ENCODE data around the gene PNRC2.
"Not testable (repeated sequence)": the region's sequence is repeated elsewhere in the genome, so short reads cannot be mapped to it uniquely, and the experiment has no call there.

The PNRC2 gene

GRCh38 chr1:23953020-23953419, 6.6 kb upstream of the PNRC2 start:
- no peak for DNase-seq

- DNase-seq = peak in 1 of 3 experiments; percentile 48
Measured at GRCh38 chr1:23957096-23957495, 2.5 kb upstream of the PNRC2 start.

- peak in 1 of 3 experiments; percentile 55 for DNase-seq
Measured at GRCh38 chr1:23958040-23958809, 1.4 kb upstream of the PNRC2 start.

GRCh38 chr1:23958810-23959460, 693 bp upstream of the PNRC2 start:
- DNase-seq = peak; percentile 89 to 98 (median 93)

GRCh38 chr1:23960291-23961020, 828 bp downstream of the PNRC2 start:
- peak in 1 of 3 experiments; percentile 73 for DNase-seq

- no peak for DNase-seq
Measured at GRCh38 chr1:23963617-23964234, 4.1 kb downstream of the PNRC2 start.

GRCh38 chr1:23964235-23964668, 4.6 kb downstream of the PNRC2 start:
- DNase-seq = no peak

- DNase-seq = no peak
Measured at GRCh38 chr1:23964790-23965740, 5.4 kb downstream of the PNRC2 start.

GRCh38 chr1:23966973-23967493, 7.4 kb downstream of the PNRC2 start:
- DNase-seq = no peak

GRCh38 chr1:23967871-23968270, 8.2 kb downstream of the PNRC2 start:
- no peak for DNase-seq

GRCh38 chr1:23977187-23977853, 17.7 kb downstream of the PNRC2 start:
- no peak for DNase-seq

- peak in 1 of 3 experiments; percentile 21 for DNase-seq
Measured at GRCh38 chr1:23977854-23978191, 18.2 kb downstream of the PNRC2 start.

- peak in 1 of 3 experiments; percentile 31 for DNase-seq
Measured at GRCh38 chr1:23978805-23979204, 19.2 kb downstream of the PNRC2 start.

GRCh38 chr1:23979387-23979880, 19.8 kb downstream of the PNRC2 start:
- DNase-seq = peak in 2 of 3 experiments; percentile 25 to 78

GRCh38 chr1:23979881-23980727, 20.5 kb downstream of the PNRC2 start, which contains the start of gene SRSF10:
Gene SRSF10 (minus strand): TSS chr1:23980327. CDS start chr1:23980255, 72 bp downstream.
- DNase-seq = peak; percentile 97 to 99 (median 99)

- DNase-seq = peak in 1 of 3 experiments; percentile 73
Measured at GRCh38 chr1:23980728-23981070, 21.1 kb downstream of the PNRC2 start.

GRCh38 chr1:23984417-23985186, 25.0 kb downstream of the PNRC2 start:
- DNase-seq = peak in 1 of 3 experiments; percentile 46

- DNase-seq = not testable (repeated sequence)
Measured at GRCh38 chr1:23987038-23987437, 27.4 kb downstream of the PNRC2 start.

- no peak for DNase-seq
Measured at GRCh38 chr1:23989263-23989662, 29.6 kb downstream of the PNRC2 start.
